ENCODE data around the gene ZSCAN5B.
"Not testable (repeated sequence)": the region's sequence is repeated elsewhere in the genome, so short reads cannot be mapped to it uniquely, and the experiment has no call there.

Gene ZSCAN5B

GRCh38 chr19:56197646-56198045 is at the start of gene ZSCAN5B:
Gene ZSCAN5B, minus strand, starts transcription at chr19:56197783. Its CDS starts 4,731 bp downstream, at chr19:56193052.
- DNase-seq, result not testable (repeated sequence)

- DNase-seq, result not testable (repeated sequence)
Observed at GRCh38 chr19:56245764-56246163, 48.2 kb upstream of the ZSCAN5B start.

GRCh38 chr19:56245121-56245740 is 47.6 kb upstream of the ZSCAN5B start:
- DNase-seq, result no peak

DNA sequence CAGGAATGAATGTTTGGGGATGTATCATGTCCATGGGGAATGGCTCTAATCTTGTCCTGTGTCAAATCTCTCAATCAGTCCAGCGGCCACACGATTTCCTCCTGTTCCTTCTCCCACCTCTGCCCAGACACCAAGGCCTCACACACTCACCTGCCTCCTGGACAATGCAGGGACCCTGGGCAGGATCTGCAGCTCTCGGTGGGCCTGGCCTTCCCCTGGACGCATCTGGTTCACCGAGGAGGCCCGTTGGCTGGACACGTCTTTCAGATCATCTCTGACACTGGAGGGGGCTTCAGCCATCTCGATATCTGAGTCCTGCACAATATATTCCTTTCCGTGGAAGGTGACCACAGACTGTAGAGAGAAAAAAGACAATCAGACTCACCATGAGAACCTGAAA is 25.9 kb upstream of the ZSCAN5B start:
- DNase-seq, result no peak

DNA sequence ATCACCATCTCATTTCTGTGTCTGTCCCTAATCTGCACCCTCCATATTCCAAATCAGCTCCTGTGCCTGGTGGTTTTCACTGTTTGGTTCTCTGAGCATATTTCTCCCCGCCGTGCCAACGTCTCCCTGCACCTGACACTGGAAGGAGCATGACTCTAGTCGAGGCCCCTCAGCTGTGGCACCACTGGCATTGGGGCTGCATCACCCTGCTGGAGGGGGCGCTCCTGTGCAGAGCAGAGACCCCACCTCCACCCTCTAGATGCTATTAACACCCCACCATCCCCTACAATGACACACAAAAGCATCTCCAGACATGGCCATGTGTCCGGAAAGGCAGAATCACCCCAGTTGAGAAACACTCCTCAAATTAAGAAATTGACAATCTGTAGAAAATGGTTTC is 25.3 kb upstream of the ZSCAN5B start:
- DNase-seq, result no peak

- DNase-seq, result no peak
Observed at GRCh38 chr19:56221851-56222250, 24.3 kb upstream of the ZSCAN5B start.

DNA sequence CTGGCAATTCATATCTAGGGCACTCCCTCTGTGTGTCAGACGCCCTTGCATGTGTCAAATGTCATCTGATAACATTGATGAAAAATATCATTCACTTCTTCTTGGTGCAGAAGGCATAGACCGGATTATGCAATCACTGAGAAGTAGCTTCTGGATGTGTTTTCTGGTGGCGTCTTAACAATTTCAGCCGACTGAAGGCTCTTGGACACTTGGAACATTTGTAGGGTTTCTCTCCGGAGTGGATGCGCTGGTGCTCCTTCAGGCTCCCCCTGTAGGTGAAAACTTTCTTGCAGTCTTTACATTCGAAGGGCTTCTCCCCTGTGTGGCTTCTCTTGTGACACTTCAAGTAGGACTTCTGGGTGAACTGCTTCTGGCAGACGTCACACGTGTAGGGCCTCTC is 23.9 kb upstream of the ZSCAN5B start:
- DNase-seq, result not testable (repeated sequence)

DNA sequence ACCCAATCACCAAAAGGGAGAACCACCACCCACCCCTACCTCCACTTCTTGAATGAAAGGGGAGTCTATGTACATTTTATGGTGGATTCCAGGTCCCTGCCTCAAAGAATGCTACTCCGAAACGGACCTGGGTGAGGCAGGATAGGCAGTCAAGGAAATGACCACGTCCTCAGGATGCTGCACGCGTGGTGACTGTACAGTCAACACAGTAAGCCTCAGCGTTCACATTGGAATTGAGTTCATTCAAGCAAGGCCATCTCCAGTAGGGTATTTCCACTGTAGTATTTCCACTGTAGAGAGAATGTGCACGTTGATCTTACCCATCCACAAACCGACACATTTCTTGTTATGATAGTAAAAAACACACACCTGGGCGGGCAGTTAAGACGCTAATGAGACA is 21.4 kb upstream of the ZSCAN5B start:
- no peak for DNase-seq

DNA sequence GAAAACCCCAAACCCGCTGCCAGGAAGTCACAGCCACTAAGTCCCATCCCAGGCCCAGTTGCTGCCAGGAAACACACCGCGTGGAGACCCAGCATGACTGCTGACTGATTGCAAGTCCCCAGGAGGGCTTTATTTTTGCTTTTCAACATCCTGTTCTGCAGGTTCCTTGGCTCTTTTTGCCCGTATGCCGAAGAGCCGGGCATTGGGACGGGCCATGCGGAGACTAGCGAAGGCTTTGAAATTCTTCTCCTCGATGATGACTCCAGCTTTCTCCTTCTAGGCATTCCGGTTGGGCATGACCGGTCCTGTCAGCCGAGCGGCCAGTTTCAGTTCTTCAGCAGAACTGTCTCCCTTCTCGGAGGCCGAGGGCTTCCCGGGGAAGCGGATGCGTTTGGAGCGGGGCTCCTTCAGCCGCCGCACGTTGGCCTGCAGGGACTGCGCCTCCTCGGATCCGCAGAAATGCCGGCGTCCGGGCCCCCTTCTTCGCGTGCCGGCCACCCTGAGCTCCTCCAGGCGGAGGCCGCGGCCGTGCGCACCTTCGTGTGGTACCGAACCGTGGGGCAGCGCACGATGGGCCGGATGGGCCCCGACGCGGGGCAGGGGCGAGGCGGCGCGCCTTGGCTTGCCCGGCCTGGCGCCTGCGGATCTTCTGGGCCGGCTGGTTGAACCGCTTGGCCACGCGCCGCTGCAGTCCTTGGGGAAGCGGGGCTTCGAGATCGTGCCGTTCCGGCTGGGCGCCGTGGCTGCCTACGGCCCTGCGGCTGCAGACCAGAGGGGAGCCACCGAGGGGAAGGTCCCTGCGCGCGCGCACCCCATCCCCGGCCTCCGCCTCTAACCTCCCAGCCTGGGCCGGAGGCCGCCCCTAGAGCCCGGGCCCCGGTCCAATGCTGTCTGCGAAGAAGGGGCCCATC is 19.7 kb upstream of the ZSCAN5B start:
- no peak for DNase-seq

DNA sequence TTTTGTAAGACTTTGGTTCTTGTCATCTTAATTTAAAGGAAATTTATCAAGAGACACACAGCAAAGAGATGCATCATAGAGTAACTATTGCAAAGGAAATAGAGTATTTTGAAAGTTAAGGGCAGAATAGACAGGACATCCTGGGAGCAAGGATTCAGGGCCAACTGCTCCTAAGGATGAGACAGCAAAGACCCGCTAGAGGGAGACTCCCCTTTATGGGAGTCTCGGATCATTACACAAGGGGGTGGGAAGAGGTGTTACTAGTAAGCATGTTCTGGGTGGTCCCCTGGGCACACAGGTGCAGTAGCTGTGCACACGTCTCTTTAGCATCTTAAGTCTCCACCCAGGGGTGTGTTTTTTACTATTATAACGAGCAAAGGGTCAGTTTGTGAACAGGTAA is 14.1 kb upstream of the ZSCAN5B start:
- DNase-seq, result no peak

GRCh38 chr19:56210036-56210435 is 12.5 kb upstream of the ZSCAN5B start:
- not testable (repeated sequence) for DNase-seq

- no peak for DNase-seq
Observed at GRCh38 chr19:56209091-56209490, 11.5 kb upstream of the ZSCAN5B start.

- not testable (repeated sequence) for DNase-seq
Observed at GRCh38 chr19:56207581-56207980, 10.0 kb upstream of the ZSCAN5B start.

DNA sequence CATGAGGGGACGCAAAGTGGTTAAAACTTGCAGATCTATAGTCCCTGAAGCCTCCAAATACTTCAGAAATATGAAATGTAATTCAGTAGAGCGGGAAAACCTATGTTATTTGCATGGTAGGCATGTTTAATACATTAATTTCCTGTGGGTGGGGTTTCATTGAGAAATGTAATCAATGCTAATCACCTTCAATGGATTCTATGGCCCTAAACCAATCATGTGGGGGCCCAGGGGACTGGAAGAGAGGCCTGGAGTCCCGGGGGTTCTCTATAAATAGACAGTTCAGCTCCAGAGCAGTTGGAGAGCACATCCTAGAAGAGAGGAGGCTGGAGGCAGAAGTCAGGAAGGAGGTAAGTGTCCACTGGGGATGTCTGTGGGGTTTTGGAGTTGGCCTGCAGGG is 4.4 kb upstream of the ZSCAN5B start, which contains the start of gene ZSCAN5C:
ZSCAN5C (plus strand) TSS at position 301 of the 400 bp plus-strand sequence. CDS start 3,641 bp downstream, outside the sequence.
- no peak for DNase-seq

DNA sequence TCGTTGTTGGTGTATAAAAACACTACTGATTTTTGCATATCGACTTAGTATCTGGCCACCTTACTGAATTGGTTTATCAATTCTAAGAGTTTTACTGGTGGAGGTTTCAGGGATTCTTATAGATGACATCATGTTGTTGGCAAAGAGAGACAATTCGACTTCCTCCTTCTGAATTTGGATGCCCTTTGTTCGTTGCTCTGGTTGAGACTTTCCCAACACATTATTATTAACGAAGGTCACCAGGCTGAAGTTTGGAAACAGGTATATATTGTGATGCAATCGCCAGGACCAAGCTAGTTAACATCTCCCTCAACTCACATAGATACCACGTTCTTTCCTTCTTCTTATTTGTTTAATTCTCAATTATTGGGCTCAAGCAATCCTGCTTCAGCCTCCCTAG is 2.1 kb upstream of the ZSCAN5B start:
- DNase-seq, result no peak

DNA sequence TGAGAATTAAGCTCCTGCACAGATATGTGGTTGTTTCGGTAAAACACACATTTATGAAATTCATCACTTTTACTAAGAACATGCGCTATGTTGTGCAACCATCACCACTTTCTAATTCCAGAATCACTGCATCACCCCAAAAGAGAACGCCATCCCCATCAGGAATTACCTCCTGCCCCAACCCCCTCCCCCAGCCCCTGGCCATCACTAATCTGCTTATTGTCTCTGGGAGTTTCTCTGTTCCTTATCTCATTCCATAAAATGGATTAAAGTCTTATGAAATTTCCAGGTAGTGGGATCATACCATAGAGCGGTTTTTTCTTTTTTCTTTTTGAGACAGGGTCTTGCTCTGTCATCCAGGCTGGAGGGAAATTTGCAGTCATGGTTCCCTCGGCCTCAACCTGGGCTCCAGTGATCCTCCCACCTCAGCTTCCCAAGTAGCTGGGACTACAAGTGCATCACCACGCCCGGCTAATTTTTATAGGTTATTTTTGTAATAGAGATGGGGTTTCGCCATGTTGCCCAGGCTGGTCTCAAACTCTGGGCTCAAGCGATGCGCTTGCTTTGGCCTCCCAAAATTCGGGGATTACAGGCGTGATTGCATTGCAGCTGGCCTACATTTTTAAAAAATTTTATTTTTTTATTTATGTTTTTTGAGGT is 3.5 kb downstream of the ZSCAN5B start:
- DNase-seq, result no peak

DNA sequence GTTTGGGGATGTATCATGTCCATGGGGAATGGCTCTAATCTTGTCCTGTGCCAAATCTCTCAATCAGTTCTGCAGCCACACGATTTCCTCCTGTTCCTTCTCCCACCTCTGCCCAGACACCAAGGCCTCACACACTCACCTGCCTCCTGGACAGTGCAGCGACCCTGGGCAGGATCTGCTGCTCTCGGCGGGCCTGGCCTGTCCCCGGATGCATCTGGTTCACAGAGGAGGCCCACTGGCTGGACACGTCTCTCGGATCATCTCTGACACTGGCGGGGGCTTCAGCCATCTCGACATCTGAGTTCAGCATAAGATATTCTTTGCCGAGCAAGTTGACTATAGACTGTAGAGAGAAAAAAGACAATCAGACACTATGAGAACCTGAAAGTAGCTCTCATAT is 5.9 kb downstream of the ZSCAN5B start:
- no peak for DNase-seq

GRCh38 chr19:56191115-56191514 is 6.5 kb downstream of the ZSCAN5B start:
- DNase-seq, result no peak

DNA sequence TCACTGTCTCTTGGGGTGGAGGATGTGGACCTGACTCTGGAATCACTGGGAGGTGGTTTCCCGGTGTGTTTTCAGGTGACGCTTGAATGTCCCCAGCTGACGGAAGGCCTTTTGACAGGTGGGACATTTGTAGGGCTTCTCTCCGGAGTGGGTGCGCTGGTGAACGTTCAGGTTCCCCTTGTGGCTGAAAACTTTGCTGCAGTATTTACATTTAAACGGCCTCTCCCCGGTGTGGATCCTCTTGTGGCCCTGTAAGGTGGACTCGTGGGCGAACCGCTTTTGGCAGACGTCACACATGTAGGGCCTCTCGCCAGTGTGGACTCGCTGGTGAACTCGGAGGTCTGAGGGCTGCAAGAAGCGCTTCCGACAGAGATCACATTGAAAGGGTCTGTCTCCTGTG is 7.8 kb downstream of the ZSCAN5B start:
- DNase-seq, result no peak

GRCh38 chr19:56177564-56178243 is 19.9 kb downstream of the ZSCAN5B start:
- no peak for DNase-seq

DNA sequence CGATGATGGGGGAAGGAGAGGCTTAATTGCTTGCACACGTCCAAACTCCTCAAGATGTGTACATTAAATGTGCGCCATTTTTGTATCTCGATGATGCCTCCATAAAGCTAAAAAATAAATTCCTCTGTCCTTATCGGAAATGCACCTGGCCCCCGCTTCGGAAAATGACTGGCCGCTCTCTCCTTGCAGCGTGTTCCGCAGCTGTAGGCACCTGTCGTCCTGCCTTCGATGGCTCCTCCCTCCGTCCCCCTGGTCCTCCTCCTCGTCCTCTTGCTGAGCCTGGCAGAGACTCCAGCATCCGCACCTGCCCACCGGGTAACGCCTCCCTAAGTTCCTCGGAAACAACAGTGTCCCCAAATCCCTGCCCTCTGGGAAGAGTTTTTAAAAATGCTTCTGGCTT is 20.7 kb downstream of the ZSCAN5B start:
- no peak for DNase-seq

GRCh38 chr19:56176310-56176709 is 21.3 kb downstream of the ZSCAN5B start:
- DNase-seq, result not testable (repeated sequence)

DNA sequence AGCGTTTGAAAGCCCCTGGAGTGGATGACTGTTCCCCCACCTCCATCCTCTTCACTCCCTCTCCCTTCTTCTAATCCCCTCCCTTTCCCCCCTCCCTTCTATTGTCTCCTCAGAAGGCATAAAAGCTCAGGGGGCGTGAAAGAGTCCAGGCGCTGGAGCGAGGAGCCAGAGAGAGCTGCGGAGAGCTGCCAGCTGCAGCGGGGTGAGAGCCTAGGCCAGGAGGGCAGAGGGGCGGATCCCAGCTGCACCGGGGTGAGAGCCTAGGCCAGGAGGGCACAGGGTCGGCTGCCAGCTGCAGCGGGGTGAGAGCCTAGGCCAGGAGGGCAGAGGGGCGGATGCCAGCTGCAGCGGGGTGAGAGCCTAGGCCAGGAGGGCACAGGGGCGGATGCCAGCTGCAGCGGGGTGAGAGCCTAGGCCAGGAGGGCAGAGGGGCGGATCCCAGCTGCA is 21.7 kb downstream of the ZSCAN5B start, which contains the start of gene GALP:
GALP (plus strand) TSS at position 148 of the 447 bp plus-strand sequence. CDS start 1,101 bp downstream, outside the sequence.
- DNase-seq, result not testable (repeated sequence)
